Endothelial cell of umbilical vein (primary cell): ENCODE results near the gene LYSMD2. TPM values are rescaled to one million over a fixed set of nuclear protein-coding genes. Genes with fewer than 3 reads are reported as not detected.

Experiments used
- BruUV-seq: library from RNA; stranded (reverse); fragments of 400-500 nt; replicated peaks from 2 replicates; lab custom pipeline; 2021; lab: Mats Ljungman, UMichigan
- CTCF ChIA-PET: fragments of 300-600, 350-600 bp; sonication (Branson Sonifier 250); formaldehyde crosslinking; loops from one replicate; lab custom pipeline; 2021; ENCODE audit warnings: antibody characterized with exemption, inconsistent platforms; lab: Charles Lee
- POLR2A ChIA-PET: fragments of 300-600, 350-600 bp; sonication (Branson Sonifier 250); formaldehyde crosslinking; loops from one replicate; lab custom pipeline; 2021; ENCODE audit warnings: antibody characterized with exemption, inconsistent platforms; lab: Charles Lee
- DNase-seq: peaks from one replicate; pipeline ENCODE4 v3.0.0-alpha.2; 2011; ENCODE audit warnings: low read depth, low spot score
- FAIRE-seq: peaks from 2 replicates; lab custom pipeline; 2011; peaks lifted over from hg19 to GRCh38; lab: Jason Lieb, UNC
- H2AFZ ChIP-seq: 2 replicates; pipeline ENCODE4 v1.6.0; 2012; ENCODE audit warnings: low read depth, low read length, control low read depth, inconsistent platforms
- H3K27ac ChIP-seq: 2 replicates; pipeline ENCODE4 v1.5.1; 2011; ENCODE audit warnings: low read depth, mild to moderate bottlenecking, control low read depth, low read length, moderate library complexity; ENCODE audit not compliant: insufficient read depth
- H3K27me3 ChIP-seq, 2 experiments: 2 replicates each; pipeline versions ENCODE4 v1.6.0 to v1.6.1; 2011; ENCODE audit warnings: low read length in 2 of 2, mixed read lengths in 1 of 2; ENCODE audit not compliant: control insufficient read depth in 2 of 2, insufficient read depth in 2 of 2
- H3K36me3 ChIP-seq, 2 experiments: 2 replicates in 1 of 2; 3 replicates in 1 of 2; pipeline ENCODE4 v1.5.1; 2011; ENCODE audit warnings: low read length in 2 of 2, mild to moderate bottlenecking in 1 of 2, moderate library complexity in 1 of 2; ENCODE audit not compliant: control insufficient read depth in 2 of 2, insufficient read depth in 2 of 2; ENCODE audit errors: extremely low read depth in 1 of 2
- H3K4me1 ChIP-seq: 3 replicates; pipeline ENCODE4 v1.5.1; 2011; ENCODE audit warnings: mild to moderate bottlenecking, low read length; ENCODE audit not compliant: control insufficient read depth, insufficient read depth; ENCODE audit errors: extremely low read depth
- H3K4me2 ChIP-seq: 2 replicates; pipeline ENCODE4 v1.6.1; 2011; ENCODE audit warnings: low read length, control low read depth, mixed read lengths; ENCODE audit not compliant: insufficient read depth
- H3K4me3 ChIP-seq, 3 experiments: fragments of 200-600 bp in 1 of 3; sonication (generic), shearing (Covaris generic) in 1 of 3; replicated peaks in 1 of 3; 2 replicates each; pipeline ENCODE4 v1.5.1; 2011 to 2016; ENCODE audit warnings: control low read depth in 3 of 3, low read length in 3 of 3, mild to moderate bottlenecking in 2 of 3, inconsistent platforms in 1 of 3, low read depth in 1 of 3, moderate library complexity in 1 of 3; ENCODE audit not compliant: insufficient read depth in 1 of 3
- H3K79me2 ChIP-seq: 2 replicates; pipeline ENCODE4 v1.6.0; 2012; ENCODE audit warnings: low read length, inconsistent platforms; ENCODE audit not compliant: control insufficient read depth, insufficient read depth
- H3K9ac ChIP-seq: replicated peaks from 2 replicates; pipeline ENCODE3; 2011; ENCODE audit warnings: low read length, control low read depth; ENCODE audit not compliant: insufficient read depth; ENCODE audit errors: extremely low read depth
- H3K9me1 ChIP-seq: replicated peaks from 3 replicates; pipeline ENCODE4 v1.6.0; 2011; ENCODE audit warnings: mild to moderate bottlenecking, low read length; ENCODE audit not compliant: control insufficient read depth, insufficient read depth; ENCODE audit errors: extremely low read depth
- H3K9me3 ChIP-seq: replicated peaks from 2 replicates; pipeline ENCODE4 v1.5.1; 2012; ENCODE audit warnings: low read length, inconsistent platforms; ENCODE audit not compliant: control insufficient read depth, insufficient read depth
- H4K20me1 ChIP-seq: replicated peaks from 2 replicates; pipeline ENCODE3; 2011; ENCODE audit warnings: mild to moderate bottlenecking, low read length; ENCODE audit not compliant: control insufficient read depth, insufficient read depth; ENCODE audit errors: extremely low read depth
- CTCF ChIP-seq, 2 donors: IDR thresholded peaks; 1 replicate in 1 of 2; 2 replicates in 1 of 2; pipeline ENCODE4 v1.5.1; 2011; ENCODE audit warnings: low read length in 2 of 2, mild to moderate bottlenecking in 2 of 2, moderate library complexity in 2 of 2, control low read depth in 1 of 2, inconsistent platforms in 1 of 2, low read depth in 1 of 2; ENCODE audit not compliant: insufficient read depth in 1 of 2; ENCODE audit errors: extremely low read depth in 1 of 2
- EZH2 ChIP-seq: IDR thresholded peaks from 2 replicates; pipeline ENCODE4 v1.6.1; 2012; ENCODE audit warnings: borderline replicate concordance, low read depth, mild to moderate bottlenecking, moderate library complexity, low read length, inconsistent platforms; ENCODE audit not compliant: severe bottlenecking
- FOS ChIP-seq: IDR thresholded peaks from 2 replicates; pipeline ENCODE4 v1.6.1; 2011; ENCODE audit warnings: mild to moderate bottlenecking, low read length, moderate library complexity, borderline replicate concordance; ENCODE audit not compliant: insufficient read depth
- GATA2 ChIP-seq: IDR thresholded peaks from 2 replicates; pipeline ENCODE4 v1.7.0; 2011; ENCODE audit warnings: low read depth, mild to moderate bottlenecking, moderate library complexity, mixed read lengths, low read length; ENCODE audit not compliant: insufficient read length, insufficient read depth
- JUN ChIP-seq: IDR thresholded peaks from 2 replicates; pipeline ENCODE4 v1.6.1; 2011; ENCODE audit warnings: borderline replicate concordance, low read depth; ENCODE audit not compliant: insufficient read length, insufficient read depth
- MAX ChIP-seq: IDR thresholded peaks from 2 replicates; pipeline ENCODE4 v1.6.1; 2011; ENCODE audit not compliant: insufficient read depth, insufficient read length
- MYC ChIP-seq: IDR thresholded peaks from one replicate; pipeline ENCODE4 v1.6.1; 2011; ENCODE audit warnings: mild to moderate bottlenecking, low read depth, low read length
- POLR2A ChIP-seq: IDR thresholded peaks from 2 replicates; pipeline ENCODE4 v1.6.1; 2012; ENCODE audit warnings: low read depth, mild to moderate bottlenecking, control low read depth, low read length
- POLR2AphosphoS5 ChIP-seq: IDR thresholded peaks from 2 replicates; pipeline ENCODE4 v1.6.1; 2012; ENCODE audit warnings: low read depth, mild to moderate bottlenecking, control low read depth, low read length, moderate library complexity; ENCODE audit not compliant: insufficient read depth
- dilution Hi-C: fragments of 300-500 bp; cut with MboI; formaldehyde crosslinking; loops from one replicate; pipeline ENCODE4 v1.15.0; 2019; ENCODE audit warnings: low sequenced_read_pairs; ENCODE audit not compliant: extremely low pct_ligation_motif_present
- intact Hi-C: fragments of 100-400 bp; cut with micrococcal nuclease; formaldehyde crosslinking; loops from one replicate; pipeline ENCODE4 v1.10.0; 2022
- polyA plus RNA-seq, 4 experiments: library from polyadenylated mRNA; depleted of rRNA in 3 of 4; stranded (reverse) in 3 of 4; unstranded in 1 of 4; fragments of >200 nt; gene quantifications; 2 replicates each; pipeline versions ENCODE4 v1.2.1 to v1.2.3, GENCODE V29; 2011 to 2012; ENCODE audit warnings: missing spikeins in 1 of 4
- total RNA-seq: library from RNA; stranded (reverse); gene quantifications from 2 replicates; pipeline ENCODE4 v1.2.3, GENCODE V29; 2021

LYSMD2 gene
- total and polyA plus RNA-seq, 2 donors (not counting 3 experiments of a cell fraction or from before 2014, with no cell fraction given): 6.2 to 8.0 TPM

GRCh38 chr15:51706926-51707608 is 30.4 kb downstream of the LYSMD2 start:
- DNase-seq (no peak), FAIRE-seq (no peak)
- dilution Hi-C loops: no loop called here
- Histone ChIP-seq H3K36me3 (no peaks in the 10 kb centered on the region), H3K4me3 (no peak overlapping the region), H3K9me1 (no peaks in the 10 kb centered on the region), H3K27ac (no peak overlapping the region), H4K20me1 (no peaks in the 10 kb centered on the region), H3K79me2 (no peaks in the 10 kb centered on the region), H3K9me3 (no peaks in the 10 kb centered on the region), H3K4me1 (no peaks in the 10 kb centered on the region), H3K4me2 (no peak overlapping the region), H3K27me3 (peaks cover 7 to 17% of the 10 kb centered on the region in 2 experiments), H3K9ac (no peak overlapping the region), H2AFZ (no peak overlapping the region)
- ChIA-PET CTCF (no interaction called here), POLR2A (no interaction called here)
- no TSS peak for BruUV-seq
- TF ChIP-seq CTCF (IDR thresholded peaks at IDR 0.05; ENCODE audit: extremely low read depth in 1 of 2, insufficient read depth in 1 of 2, low read depth in 1 of 2, low read length in 2 of 2): no peak
- no peak for TF ChIP-seq POLR2AphosphoS5
- no peak for TF ChIP-seq MAX
- no peak for TF ChIP-seq FOS
- no peak for TF ChIP-seq JUN
- no peak for TF ChIP-seq EZH2
- no peak for TF ChIP-seq MYC
- no peak for TF ChIP-seq POLR2A
- TF ChIP-seq GATA2: no peak
- intact Hi-C loops: no loop called here
